ENCODE results near the gene CNTNAP5.

- TF ChIP-seq CTCF (IDR thresholded peaks at IDR 0.05) (no peak), POLR2A (IDR thresholded peaks at IDR 0.05) (no peak)
Observed at GRCh38 chr2:124584615-124585014, 559.5 kb downstream of the CNTNAP5 start.
